SHP77 treated with DMSO at 0.1 percent for 48 hours (cell line): ENCODE measurements around the gene KCNH3.
"Not testable (repeated sequence)": the region's sequence is repeated elsewhere in the genome, so short reads cannot be mapped to it uniquely, and the experiment has no call there.

ENCODE experiments used
- DNase-seq: peaks from one replicate; lab custom pipeline; 2025; lab: John Stamatoyannopoulos, UW

KCNH3 gene

DNA sequence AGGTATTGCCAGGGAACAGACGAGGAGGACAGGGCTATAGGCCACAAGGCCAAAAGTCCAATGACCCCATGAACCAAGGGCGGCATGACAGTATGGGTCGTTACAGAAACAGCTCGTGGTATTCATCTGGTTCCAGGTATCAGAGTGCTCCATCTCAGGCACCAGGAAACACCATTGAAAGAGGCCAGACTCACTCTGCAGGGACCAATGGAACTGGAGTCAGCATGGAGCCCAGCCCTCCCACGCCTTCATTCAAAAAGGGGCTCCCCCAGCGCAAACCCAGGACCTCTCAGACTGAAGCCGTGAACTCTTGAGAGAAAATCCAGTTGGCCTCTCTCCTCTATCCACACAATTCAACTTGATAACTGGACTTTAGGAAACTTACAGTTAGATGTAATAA is 12.9 kb upstream of the KCNH3 start:
- no peak for DNase-seq

DNA sequence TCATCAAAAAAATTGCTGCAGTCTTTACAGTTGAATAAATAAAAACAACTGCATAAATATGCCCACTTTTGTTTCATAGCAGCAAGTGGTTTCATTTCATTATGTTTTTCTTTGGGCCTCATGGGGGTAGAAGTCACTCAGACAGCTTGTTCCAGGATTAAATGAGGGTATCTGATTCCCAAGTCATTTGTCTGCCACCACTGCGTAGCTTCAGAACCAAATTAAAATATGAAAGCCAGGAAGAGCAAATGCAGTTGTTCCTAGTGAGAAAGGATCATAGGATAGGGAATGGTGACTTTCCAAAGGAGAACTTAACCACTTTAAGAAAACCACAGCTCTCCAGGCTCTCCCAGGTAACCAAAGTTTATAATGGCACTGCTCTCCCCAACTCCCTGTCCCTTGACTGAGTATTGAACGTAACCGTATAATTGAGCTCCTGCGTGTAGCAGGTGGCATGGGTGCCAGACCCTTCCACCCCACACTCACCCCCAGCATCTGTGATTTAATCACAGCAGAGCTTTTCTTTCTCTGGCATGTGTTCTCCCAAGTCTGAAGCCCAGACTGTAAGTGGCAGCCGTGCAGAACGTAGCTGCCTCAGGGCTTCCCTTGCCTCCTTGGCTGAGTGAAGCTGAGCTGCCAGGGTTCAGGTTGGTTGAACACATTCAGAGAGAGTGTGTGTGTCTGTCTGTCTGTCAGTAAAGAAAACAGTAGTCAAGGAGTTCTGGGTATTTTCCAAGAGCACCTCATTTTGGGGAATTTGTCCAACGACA is 11.3 kb upstream of the KCNH3 start:
- no peak for DNase-seq

DNA sequence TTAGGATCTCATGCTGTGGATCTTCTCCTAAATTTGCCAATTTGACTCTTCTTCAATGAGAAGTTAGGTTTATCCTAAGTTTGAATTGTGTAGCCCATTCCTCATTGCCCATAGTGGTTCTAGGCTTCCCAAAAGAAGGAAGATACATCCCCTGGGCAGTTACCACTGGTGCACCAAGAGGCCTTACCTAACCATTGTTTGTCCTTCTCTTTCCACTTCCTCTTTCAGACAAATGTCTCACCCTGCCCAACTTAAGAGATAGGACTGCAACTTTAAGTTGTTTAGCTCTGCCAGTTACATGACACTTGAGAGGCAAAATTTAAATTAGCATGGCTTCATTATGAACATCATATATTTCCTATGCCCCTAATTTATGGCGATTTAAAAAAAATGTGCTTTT is 9.4 kb upstream of the KCNH3 start:
- no peak for DNase-seq

GRCh38 chr12:49531745-49532144 is 7.1 kb upstream of the KCNH3 start:
- no peak for DNase-seq

GRCh38 chr12:49533331-49533730 is 5.5 kb upstream of the KCNH3 start:
- DNase-seq: no peak

DNA sequence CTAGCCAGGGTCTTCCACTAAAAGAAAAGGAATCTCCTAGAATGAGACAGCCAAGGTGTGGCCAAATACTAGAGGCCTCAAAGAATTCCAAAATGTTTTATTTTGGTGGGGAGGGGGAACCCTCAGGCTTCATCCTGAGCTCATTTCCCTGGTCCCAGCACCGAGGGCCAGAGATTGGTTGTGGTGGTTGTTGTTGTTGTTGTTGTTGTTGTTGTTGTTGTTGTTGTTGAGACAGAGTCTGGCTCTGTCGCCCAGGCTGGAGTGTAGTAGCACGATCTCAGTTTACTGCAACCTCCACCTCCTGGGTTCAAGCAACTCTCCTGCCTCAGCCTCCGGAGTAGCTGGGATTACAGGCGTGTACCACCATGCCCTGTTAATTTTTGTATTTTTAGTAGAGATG is 4.7 kb upstream of the KCNH3 start:
- not testable (repeated sequence) for DNase-seq

- no peak for DNase-seq
These were observed 4.0 kb upstream of the KCNH3 start for GRCh38 chr12:49534731-49535278.

- DNase-seq: no peak
These were observed 2.8 kb upstream of the KCNH3 start for GRCh38 chr12:49535921-49536525.

GRCh38 chr12:49536526-49537071 is 2.2 kb upstream of the KCNH3 start:
- no peak for DNase-seq

DNA sequence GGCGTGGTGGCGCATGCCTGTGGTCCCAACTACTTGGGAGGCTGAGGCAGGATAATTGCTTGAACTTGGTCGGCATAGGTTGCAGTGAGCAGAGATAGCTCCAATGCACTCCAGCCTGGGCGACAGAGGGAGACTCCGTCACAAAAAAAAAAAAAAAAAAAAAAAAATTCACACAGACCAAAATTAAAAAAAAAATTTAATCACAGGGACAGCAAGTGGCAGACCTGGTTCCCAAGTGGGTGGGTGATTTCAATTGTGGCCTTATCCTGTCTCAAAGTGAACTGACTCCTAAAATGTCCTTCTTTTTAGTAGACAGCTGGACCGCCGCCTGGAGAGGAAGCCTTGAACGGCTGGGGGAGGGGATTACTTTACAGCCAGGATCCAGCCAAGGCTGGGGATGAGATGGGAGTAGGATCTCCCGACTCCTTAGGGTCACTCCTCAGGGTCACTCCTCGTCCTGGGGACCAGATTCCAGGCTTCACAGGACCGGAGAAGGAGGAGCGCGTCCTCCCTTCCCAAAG is 1.5 kb upstream of the KCNH3 start:
- DNase-seq: no peak

DNA sequence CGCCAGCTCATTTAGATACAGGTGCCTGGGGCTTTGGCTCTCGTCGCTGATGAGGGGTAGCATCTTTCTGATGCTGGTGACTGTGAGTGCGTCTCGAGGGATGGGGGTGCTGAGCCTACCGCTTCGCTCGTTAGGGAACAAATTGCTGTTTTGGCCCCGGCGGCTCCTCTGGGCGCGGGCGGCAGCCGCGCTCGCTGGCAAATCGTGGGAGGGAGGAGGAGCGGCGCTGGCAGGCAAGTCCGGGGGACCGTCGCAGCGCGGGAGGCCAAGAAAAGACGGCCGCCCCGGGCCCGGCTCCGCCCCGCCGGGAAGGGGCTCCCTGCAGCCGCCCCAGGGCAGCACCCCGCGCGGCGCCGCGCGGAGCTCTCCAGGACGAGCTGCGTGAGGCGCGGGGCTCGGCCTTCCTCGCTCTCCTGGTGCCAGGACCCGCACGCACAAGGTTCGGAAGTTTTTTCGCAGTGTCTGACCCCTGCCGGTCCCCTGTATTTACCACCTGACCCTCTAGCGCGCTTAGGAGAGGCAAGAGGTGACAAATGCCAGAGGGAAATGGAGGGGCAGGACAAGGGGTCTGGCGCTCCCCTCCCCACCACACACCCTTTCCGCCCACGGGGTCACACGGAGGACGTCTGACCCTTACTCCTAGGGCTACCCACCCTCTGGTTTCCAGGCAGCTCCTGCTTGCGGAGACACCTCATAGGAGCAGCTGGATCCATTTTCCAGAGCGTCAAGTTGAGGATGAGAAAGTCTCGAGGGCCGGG is 899 bp upstream of the KCNH3 start:
- DNase-seq: no peak

DNA sequence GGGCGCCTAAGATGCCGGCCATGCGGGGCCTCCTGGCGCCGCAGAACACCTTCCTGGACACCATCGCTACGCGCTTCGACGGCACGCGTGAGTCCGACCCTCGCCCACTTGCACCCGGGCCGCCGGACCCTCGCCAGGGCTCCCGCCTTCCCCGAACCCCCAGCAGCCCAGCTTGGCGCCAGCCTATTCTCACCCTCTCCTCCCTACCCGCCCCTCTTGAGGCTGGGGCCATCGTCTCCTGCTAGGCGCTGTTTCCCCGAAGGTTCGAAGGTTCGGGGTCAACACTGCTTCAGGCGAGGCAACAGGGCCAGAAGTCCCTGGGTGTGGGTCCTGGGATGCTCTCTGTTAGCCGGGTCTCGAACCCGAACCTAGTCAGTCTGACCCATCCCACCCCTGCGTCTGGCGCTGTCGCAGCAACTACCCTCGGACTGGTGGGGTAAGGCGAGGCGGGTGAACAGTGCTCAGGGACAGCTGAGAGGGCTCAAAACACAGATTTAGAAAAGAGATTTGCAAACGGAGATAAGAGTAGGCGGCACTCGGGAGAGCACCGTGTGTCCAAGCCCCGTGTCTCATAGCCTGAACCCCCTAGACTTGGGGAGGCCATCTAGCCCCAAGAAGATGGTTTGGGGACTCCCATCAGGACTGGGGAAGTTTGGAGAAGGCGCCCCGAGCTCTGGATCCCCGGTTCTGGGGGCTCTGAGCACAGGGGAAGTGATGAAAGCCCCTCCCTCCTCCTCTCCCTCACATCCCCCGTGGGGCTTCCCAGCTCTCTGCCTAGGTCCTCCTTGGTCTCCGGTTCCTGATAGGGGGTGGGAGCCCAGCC is 787 bp downstream of the KCNH3 start:
- no peak for DNase-seq

- no peak for DNase-seq
These were observed 1.7 kb downstream of the KCNH3 start for GRCh38 chr12:49540229-49541139.

DNA sequence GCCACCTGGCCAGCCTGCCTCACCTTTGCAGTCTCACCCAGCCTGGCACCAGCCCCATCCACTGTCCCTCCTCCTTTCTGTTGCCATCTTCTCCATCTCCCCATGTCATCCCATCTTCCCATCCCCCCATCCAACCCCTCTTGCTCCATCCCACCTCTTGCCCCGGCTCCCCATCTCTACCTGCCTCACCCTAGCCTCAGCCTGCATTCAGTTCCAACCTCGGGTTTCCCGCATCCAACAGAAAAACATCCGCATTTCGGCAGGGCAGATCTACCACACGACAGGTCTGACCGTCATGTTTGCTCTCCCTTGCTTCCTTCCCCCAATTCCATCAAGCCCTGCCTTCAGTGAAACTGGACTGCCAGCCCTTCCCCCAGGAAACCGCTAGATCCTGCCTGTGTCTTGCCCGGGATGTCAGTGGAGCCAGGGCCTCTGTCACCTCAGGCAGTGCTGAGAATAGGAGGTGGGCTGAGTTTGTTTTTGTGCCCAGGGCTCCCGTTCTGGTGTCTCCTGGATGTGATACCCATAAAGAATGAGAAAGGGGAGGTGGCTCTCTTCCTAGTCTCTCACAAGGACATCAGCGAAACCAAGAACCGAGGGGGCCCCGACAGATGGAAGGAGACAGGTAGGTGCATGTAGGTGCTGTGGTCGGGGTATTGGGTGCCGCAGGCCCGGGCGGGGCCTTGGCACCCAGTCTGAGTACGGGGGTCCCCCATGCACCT is 2.5 kb downstream of the KCNH3 start:
- no peak for DNase-seq

- no peak for DNase-seq
These were observed 3.2 kb downstream of the KCNH3 start for GRCh38 chr12:49541911-49542505.

DNA sequence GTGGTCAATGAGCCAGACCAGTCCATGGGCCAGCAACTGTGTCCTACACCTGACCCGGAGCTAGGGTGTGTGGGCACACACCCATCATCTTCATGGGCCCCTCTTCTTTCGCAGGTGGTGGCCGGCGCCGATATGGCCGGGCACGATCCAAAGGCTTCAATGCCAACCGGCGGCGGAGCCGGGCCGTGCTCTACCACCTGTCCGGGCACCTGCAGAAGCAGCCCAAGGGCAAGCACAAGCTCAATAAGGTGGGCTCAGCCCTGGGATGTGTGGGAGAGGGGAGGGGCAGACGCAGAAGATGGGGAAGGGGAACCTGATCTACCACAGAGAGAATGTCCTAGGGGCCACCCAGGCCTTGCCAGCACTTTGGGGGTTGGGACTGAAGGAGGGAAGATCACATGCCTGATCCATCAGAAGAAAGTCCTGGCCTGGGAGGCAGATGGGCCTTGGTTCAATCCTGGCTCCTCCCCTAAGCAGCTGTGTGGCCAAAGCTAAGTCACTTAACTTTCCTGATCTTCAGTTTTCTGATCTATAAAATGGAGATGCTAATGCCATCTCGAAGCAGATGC is 3.8 kb downstream of the KCNH3 start:
- DNase-seq: no peak

GRCh38 chr12:49543221-49543913 is 4.5 kb downstream of the KCNH3 start:
- no peak for DNase-seq
